Glutamatergic neuron (in vitro differentiated cells): ENCODE measurements around the gene WNT3. TPM values are rescaled to one million over a fixed set of nuclear protein-coding genes. Genes with fewer than 3 reads are reported as not detected.
A peak's percentile ranks its signal among the peaks of the same experiment; 100 is the strongest.

Experiments used
- DNase-seq: peaks from one replicate; pipeline ENCODE4 v3.0.0; 2022
- H3K27ac Mint-ChIP-seq: one replicate; pipeline ENCODE4 v1.8.0; 2020; ENCODE audit warnings: mild to moderate bottlenecking, mixed read lengths, inconsistent platforms; ENCODE audit not compliant: unreplicated experiment
- H3K27me3 Mint-ChIP-seq: one replicate; pipeline ENCODE4 v1.8.0; 2020; ENCODE audit warnings: mild to moderate bottlenecking, moderate library complexity, mixed read lengths, inconsistent platforms; ENCODE audit not compliant: unreplicated experiment
- H3K36me3 Mint-ChIP-seq: one replicate; pipeline ENCODE4 v1.8.0; 2020; ENCODE audit warnings: mild to moderate bottlenecking, mixed read lengths, inconsistent platforms; ENCODE audit not compliant: unreplicated experiment
- H3K4me1 Mint-ChIP-seq: one replicate; pipeline ENCODE4 v1.8.0; 2020; ENCODE audit warnings: mild to moderate bottlenecking, low read depth, mixed read lengths, inconsistent platforms; ENCODE audit not compliant: unreplicated experiment
- H3K4me3 Mint-ChIP-seq: one replicate; pipeline ENCODE4 v1.8.0; 2020; ENCODE audit warnings: mild to moderate bottlenecking, mixed read lengths, inconsistent platforms; ENCODE audit not compliant: unreplicated experiment
- H3K9me3 Mint-ChIP-seq: one replicate; pipeline ENCODE4 v1.8.0; 2020; ENCODE audit warnings: mild to moderate bottlenecking, moderate library complexity, mixed read lengths, inconsistent platforms; ENCODE audit not compliant: unreplicated experiment
- CTCF ChIP-seq: fragments of 200-600 bp; sonication (generic); IDR thresholded peaks from one replicate; pipeline ENCODE4 v1.5.0; 2021; ENCODE audit not compliant: partially characterized antibody, unreplicated experiment
- total RNA-seq: library from RNA; stranded (reverse); fragmentation: NEBNext Ultra II Directional; extraction: Animal tissue kit (Norgen Biotek cat#: 25700); gene quantifications from one replicate; pipeline ENCODE4 v1.2.1, GENCODE V29; 2021; ENCODE audit not compliant: unreplicated experiment

The WNT3 gene
- total RNA-seq, 1 donor from 2014 or later = 1.7 TPM

DNA sequence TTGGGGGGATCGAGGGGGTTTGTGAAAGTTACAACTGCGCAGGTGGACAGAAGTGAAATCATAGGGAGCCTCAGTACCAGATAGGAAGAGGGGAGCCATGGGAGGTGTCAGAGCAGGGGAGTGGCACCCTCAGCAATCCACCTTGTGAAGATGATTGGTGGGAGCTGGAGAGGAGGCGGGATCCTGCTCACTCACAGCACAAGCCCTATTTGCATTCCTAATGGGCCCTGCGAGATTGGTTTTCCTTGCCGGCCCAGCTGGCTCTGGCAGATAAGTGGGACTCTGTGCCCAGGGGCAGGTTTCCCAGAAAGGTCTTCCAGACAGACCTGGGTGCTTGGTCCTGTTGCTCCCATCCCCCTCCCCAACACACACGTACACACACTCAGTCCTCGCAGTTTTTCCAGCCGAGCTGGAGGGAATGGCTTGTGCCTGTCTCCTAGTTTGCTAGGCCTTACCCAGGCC lies 9.4 kb downstream of the WNT3 start:
- no peak overlapping the region for H3K27ac Mint-ChIP-seq
- peak; percentile 48 for DNase-seq
- H3K9me3 Mint-ChIP-seq = peaks cover 2% of the 10 kb centered on the region
- H3K4me3 Mint-ChIP-seq = no peak overlapping the region
- peaks cover 4% of the 10 kb centered on the region for H3K4me1 Mint-ChIP-seq
- H3K36me3 Mint-ChIP-seq = no peaks in the 10 kb centered on the region
- H3K27me3 Mint-ChIP-seq = peaks cover 2% of the 10 kb centered on the region
- no peak for TF ChIP-seq CTCF

DNA sequence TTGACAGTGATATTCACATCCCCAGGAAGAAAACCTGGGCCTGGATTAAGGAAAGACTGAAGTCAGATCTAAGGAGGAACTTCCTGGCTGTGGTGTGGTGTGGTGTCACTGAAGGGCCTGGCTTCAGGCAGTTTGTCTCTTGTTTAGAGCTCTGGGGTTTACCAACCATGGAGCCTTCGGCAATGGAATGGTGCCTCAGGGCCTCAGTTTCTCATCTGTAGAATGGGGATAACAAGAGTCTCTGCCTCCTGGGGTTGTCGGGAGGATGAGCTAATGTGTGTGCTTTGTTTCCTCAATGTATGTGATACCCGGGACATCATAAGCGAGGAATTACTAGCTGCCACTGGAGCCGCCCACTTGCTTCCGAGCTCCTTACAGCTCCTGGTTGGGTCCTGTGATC lies 12.7 kb downstream of the WNT3 start:
- Mint-ChIP-seq H3K4me1 (peaks cover 2% of the 10 kb centered on the region), H3K36me3 (no peaks in the 10 kb centered on the region), H3K9me3 (peaks cover 2% of the 10 kb centered on the region), H3K4me3 (no peak overlapping the region), H3K27me3 (no peaks in the 10 kb centered on the region), H3K27ac (no peak overlapping the region)
- no peak for DNase-seq
- no peak for TF ChIP-seq CTCF

GRCh38 chr17:46803544-46803943 lies 14.9 kb downstream of the WNT3 start:
- TF ChIP-seq CTCF = no peak
- no peaks in the 10 kb centered on the region for H3K36me3 Mint-ChIP-seq
- H3K4me3 Mint-ChIP-seq = no peak overlapping the region
- no peak for DNase-seq
- H3K27me3 Mint-ChIP-seq = peaks cover 2% of the 10 kb centered on the region
- H3K9me3 Mint-ChIP-seq = peaks cover 5% of the 10 kb centered on the region
- no peak overlapping the region for H3K27ac Mint-ChIP-seq
- no peaks in the 10 kb centered on the region for H3K4me1 Mint-ChIP-seq

- no peak overlapping the region for H3K4me3 Mint-ChIP-seq
- DNase-seq = no peak
- H3K4me1 Mint-ChIP-seq = no peaks in the 10 kb centered on the region
- peaks cover 3% of the 10 kb centered on the region for H3K9me3 Mint-ChIP-seq
- H3K27ac Mint-ChIP-seq = no peak overlapping the region
- peaks cover 3% of the 10 kb centered on the region for H3K27me3 Mint-ChIP-seq
- no peak for TF ChIP-seq CTCF
- H3K36me3 Mint-ChIP-seq = no peaks in the 10 kb centered on the region
Observed at GRCh38 chr17:46802800-46803199, 15.7 kb downstream of the WNT3 start.

GRCh38 chr17:46800573-46800972 lies 17.9 kb downstream of the WNT3 start:
- no peak for DNase-seq
- Mint-ChIP-seq H3K4me1 (no peaks in the 10 kb centered on the region), H3K9me3 (peaks cover 2% of the 10 kb centered on the region), H3K27ac (no peak overlapping the region), H3K4me3 (no peak overlapping the region), H3K36me3 (no peaks in the 10 kb centered on the region), H3K27me3 (peaks cover 6% of the 10 kb centered on the region)
- no peak for TF ChIP-seq CTCF
